ENCODE measurements around the gene KRTAP5-3. TPM values are rescaled to one million over a fixed set of nuclear protein-coding genes. Genes with fewer than 3 reads are reported as not detected.

KRTAP5-3 gene
- total and polyA plus RNA-seq, 2 experiments from 2014 or later, result not detected

- Histone ChIP-seq H3K9me2 (replicated peaks; ENCODE audit: insufficient read depth) (no peaks in the 10 kb centered on the region), H3K4me1 (ENCODE audit: insufficient read depth) (no peaks in the 10 kb centered on the region), H3K4me3 (no peak overlapping the region), H2AFZ (no peak overlapping the region), H3K27me3 (peaks cover 12% of the 10 kb centered on the region), H3K4me2 (no peak overlapping the region), H3K36me3 (replicated peaks; ENCODE audit: insufficient read depth, low read depth) (no peaks in the 10 kb centered on the region), H3K9me3 (ENCODE audit: low read depth) (no peaks in the 10 kb centered on the region), H4K20me1 (ENCODE audit: insufficient read depth, poor library complexity, severe bottlenecking) (no peaks in the 10 kb centered on the region), H3K27ac (no peak overlapping the region), H3K79me2 (no peaks in the 10 kb centered on the region)
- TF ChIP-seq EZH2phosphoT487 (IDR thresholded peaks at IDR 0.05; ENCODE audit: low read depth, severe bottlenecking, unreplicated experiment), result no peak
- 91% methylated on average over 7 of the region's 10 CpGs for WGBS (ENCODE audit: low lambda C conversion rate, missing lambda C conversion rate)
- no peak for DNase-seq (ENCODE audit: low spot score)
Observed at GRCh38 chr11:1633864-1634263, 25.6 kb upstream of the KRTAP5-3 start.

- Histone ChIP-seq H3K9me2 (replicated peaks; ENCODE audit: insufficient read depth) (no peaks in the 10 kb centered on the region), H4K20me1 (ENCODE audit: insufficient read depth, poor library complexity, severe bottlenecking) (no peaks in the 10 kb centered on the region), H3K27ac (no peak overlapping the region), H3K79me2 (no peaks in the 10 kb centered on the region), H3K9me3 (ENCODE audit: low read depth) (no peaks in the 10 kb centered on the region), H3K36me3 (replicated peaks; ENCODE audit: insufficient read depth, low read depth) (no peaks in the 10 kb centered on the region), H2AFZ (no peak overlapping the region), H3K4me1 (ENCODE audit: insufficient read depth) (no peaks in the 10 kb centered on the region), H3K4me2 (no peak overlapping the region), H3K27me3 (peaks cover 16% of the 10 kb centered on the region), H3K4me3 (no peak overlapping the region)
- TF ChIP-seq CTCF (IDR thresholded peaks at IDR 0.05; ENCODE audit: poor library complexity) (no peak), EZH2phosphoT487 (IDR thresholded peaks at IDR 0.05; ENCODE audit: low read depth, severe bottlenecking, unreplicated experiment) (no peak), EZH2 (IDR thresholded peaks at IDR 0.05; ENCODE audit: borderline replicate concordance) (no peak)
- no peak for DNase-seq (ENCODE audit: low spot score)
- 79% methylated on average over 11 of the region's 11 CpGs for WGBS (ENCODE audit: low lambda C conversion rate, missing lambda C conversion rate)
Observed at GRCh38 chr11:1632053-1632714, 23.9 kb upstream of the KRTAP5-3 start.

GRCh38 chr11:1631066-1631568 is 22.9 kb upstream of the KRTAP5-3 start:
- H4K20me1 ChIP-seq (ENCODE audit: insufficient read depth, poor library complexity, severe bottlenecking), result no peaks in the 10 kb centered on the region
- no peak overlapping the region for H3K27ac ChIP-seq
- H3K4me2 ChIP-seq, result no peak overlapping the region
- no peak for DNase-seq (ENCODE audit: low spot score)
- H3K36me3 ChIP-seq (replicated peaks; ENCODE audit: insufficient read depth, low read depth), result no peaks in the 10 kb centered on the region
- H3K4me3 ChIP-seq, result no peak overlapping the region
- WGBS (ENCODE audit: low lambda C conversion rate, missing lambda C conversion rate), result 71% methylated on average over 13 of the region's 13 CpGs
- no peak overlapping the region for H2AFZ ChIP-seq
- no peaks in the 10 kb centered on the region for H3K9me3 ChIP-seq (ENCODE audit: low read depth)
- H3K27me3 ChIP-seq, result peaks cover 14% of the 10 kb centered on the region
- TF ChIP-seq CTCF (IDR thresholded peaks at IDR 0.05; ENCODE audit: poor library complexity), result no peak
- no peak for TF ChIP-seq EZH2phosphoT487 (IDR thresholded peaks at IDR 0.05; ENCODE audit: low read depth, severe bottlenecking, unreplicated experiment)
- TF ChIP-seq EZH2 (IDR thresholded peaks at IDR 0.05; ENCODE audit: borderline replicate concordance), result no peak
- no peaks in the 10 kb centered on the region for H3K79me2 ChIP-seq
- H3K4me1 ChIP-seq (ENCODE audit: insufficient read depth), result no peaks in the 10 kb centered on the region
- H3K9me2 ChIP-seq (replicated peaks; ENCODE audit: insufficient read depth), result no peaks in the 10 kb centered on the region

GRCh38 chr11:1630271-1630670 is 22.0 kb upstream of the KRTAP5-3 start:
- Histone ChIP-seq H3K36me3 (replicated peaks; ENCODE audit: insufficient read depth, low read depth) (no peaks in the 10 kb centered on the region), H4K20me1 (ENCODE audit: insufficient read depth, poor library complexity, severe bottlenecking) (no peaks in the 10 kb centered on the region), H2AFZ (no peak overlapping the region), H3K27me3 (peaks cover 11% of the 10 kb centered on the region), H3K4me3 (no peak overlapping the region), H3K79me2 (no peaks in the 10 kb centered on the region), H3K9me3 (ENCODE audit: low read depth) (no peaks in the 10 kb centered on the region), H3K4me2 (no peak overlapping the region), H3K27ac (no peak overlapping the region), H3K9me2 (replicated peaks; ENCODE audit: insufficient read depth) (no peaks in the 10 kb centered on the region), H3K4me1 (ENCODE audit: insufficient read depth) (no peaks in the 10 kb centered on the region)
- TF ChIP-seq EZH2 (IDR thresholded peaks at IDR 0.05; ENCODE audit: borderline replicate concordance) (no peak), CTCF (IDR thresholded peaks at IDR 0.05; ENCODE audit: poor library complexity) (no peak), EZH2phosphoT487 (IDR thresholded peaks at IDR 0.05; ENCODE audit: low read depth, severe bottlenecking, unreplicated experiment) (no peak)
- no peak for DNase-seq (ENCODE audit: low spot score)
- 78% methylated on average over 2 of the region's 2 CpGs for WGBS (ENCODE audit: low lambda C conversion rate, missing lambda C conversion rate)

Data from hepatocyte (in vitro differentiated cells).